ENCODE results near the gene MED31. TPM values are rescaled to one million over a fixed set of nuclear protein-coding genes. Genes with fewer than 3 reads are reported as not detected.
"Not testable (repeated sequence)": the region's sequence is repeated elsewhere in the genome, so short reads cannot be mapped to it uniquely, and the experiment has no call there.

MED31 gene
- total RNA-seq, 4 donors from 2014 or later, result 5.5 to 18.9 (median 12.5) TPM

DNA sequence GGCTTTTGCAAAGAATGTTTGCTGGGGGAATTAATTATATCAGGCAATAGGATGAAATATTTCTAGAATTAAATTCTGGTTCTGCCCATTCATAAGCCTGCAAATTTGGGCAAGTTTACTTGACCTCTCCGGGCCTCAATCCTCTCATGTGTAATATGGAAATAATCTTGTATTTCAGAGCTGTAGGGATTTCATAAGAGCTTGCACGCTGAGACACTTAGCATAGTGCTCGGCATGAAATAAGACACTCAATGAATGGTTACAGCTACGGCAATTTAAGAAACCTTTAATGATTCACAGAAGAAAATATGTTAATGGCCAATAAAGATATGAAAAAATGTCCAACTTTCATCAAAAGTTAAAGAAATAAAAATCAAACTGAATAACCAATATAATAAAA is 54.5 kb downstream of the MED31 start:
- no peak overlapping the region for H3K27ac ChIP-seq
- no peaks in the 10 kb centered on the region for H3K9me3 ChIP-seq
- peaks cover 0 to 96% (median 21%) of the 10 kb centered on the region in 3 donors for H3K36me3 ChIP-seq
- intact Hi-C loops (cut with DNase I), result no loop called here
- no peak overlapping the region for H3K4me3 ChIP-seq
- DNase-seq, result no peak
- H3K27me3 ChIP-seq, result no peaks in the 10 kb centered on the region
- 93 to 98% methylated on average over 4 of the region's 4 CpGs for WGBS, 2 donors
- peaks cover 0 to 24% (median 11%) of the 10 kb centered on the region in 3 donors for H3K4me1 ChIP-seq
- no peak for TF ChIP-seq POLR2A (IDR thresholded peaks at IDR 0.05)
- TF ChIP-seq, protein P1, sequence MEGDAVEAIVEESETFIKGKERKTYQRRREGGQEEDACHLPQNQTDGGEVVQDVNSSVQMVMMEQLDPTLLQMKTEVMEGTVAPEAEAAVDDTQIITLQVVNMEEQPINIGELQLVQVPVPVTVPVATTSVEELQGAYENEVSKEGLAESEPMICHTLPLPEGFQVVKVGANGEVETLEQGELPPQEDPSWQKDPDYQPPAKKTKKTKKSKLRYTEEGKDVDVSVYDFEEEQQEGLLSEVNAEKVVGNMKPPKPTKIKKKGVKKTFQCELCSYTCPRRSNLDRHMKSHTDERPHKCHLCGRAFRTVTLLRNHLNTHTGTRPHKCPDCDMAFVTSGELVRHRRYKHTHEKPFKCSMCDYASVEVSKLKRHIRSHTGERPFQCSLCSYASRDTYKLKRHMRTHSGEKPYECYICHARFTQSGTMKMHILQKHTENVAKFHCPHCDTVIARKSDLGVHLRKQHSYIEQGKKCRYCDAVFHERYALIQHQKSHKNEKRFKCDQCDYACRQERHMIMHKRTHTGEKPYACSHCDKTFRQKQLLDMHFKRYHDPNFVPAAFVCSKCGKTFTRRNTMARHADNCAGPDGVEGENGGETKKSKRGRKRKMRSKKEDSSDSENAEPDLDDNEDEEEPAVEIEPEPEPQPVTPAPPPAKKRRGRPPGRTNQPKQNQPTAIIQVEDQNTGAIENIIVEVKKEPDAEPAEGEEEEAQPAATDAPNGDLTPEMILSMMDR (IDR thresholded peaks at IDR 0.05), result no peak

DNA sequence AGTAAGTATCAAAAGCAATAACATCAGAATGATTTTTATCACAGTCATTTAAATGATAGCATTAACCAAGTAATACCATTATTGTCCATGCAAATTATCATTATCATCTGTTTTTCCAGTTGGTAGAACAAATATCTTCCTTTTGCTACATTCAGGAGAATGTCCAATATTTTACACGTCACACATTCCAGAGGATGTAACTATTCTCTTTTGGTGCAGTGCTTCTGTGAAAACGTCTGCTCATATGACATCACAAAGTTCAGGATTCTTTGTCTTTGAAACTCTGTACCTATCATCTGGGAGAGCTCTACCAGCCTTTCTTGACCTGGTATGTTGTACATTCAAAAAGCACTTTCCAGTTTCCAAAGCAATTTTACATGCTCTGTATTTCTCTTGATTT is 54.9 kb downstream of the MED31 start:
- DNase-seq, result no peak
- TF ChIP-seq POLR2A (IDR thresholded peaks at IDR 0.05), result no peak
- TF ChIP-seq, protein P1 (IDR thresholded peaks at IDR 0.05), result no peak
- Histone ChIP-seq H3K27me3 (no peaks in the 10 kb centered on the region), H3K9me3 (no peaks in the 10 kb centered on the region), H3K4me1 (peaks cover 0 to 27% (median 13%) of the 10 kb centered on the region in 3 donors), H3K27ac (no peak overlapping the region), H3K4me3 (no peak overlapping the region), H3K36me3 (peaks cover 0 to 99% (median 21%) of the 10 kb centered on the region in 3 donors)
- WGBS, 2 donors, result 75 to 80% methylated on average over 2 of the region's 2 CpGs
- intact Hi-C loops (cut with DNase I), result no loop called here

DNA sequence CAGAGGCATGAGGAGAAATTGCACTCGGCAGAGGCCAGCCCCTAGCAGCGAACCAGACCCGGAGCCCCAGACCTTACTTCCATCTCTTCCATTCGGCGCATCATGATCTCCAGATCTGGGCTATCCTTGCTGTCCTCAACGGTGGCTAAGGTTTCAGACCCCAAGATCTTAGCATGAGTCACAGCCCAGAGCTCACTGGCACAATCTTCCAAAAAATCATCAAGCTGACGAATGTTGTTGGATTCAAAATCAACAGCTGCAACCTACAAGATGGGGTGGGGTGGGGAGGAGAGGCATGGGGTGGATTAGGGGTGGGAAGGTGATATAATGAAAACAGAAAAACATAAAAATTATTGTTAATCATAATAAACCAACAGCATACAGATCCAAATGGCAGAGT is 55.3 kb downstream of the MED31 start:
- H3K4me3 ChIP-seq, result no peak overlapping the region
- WGBS, 2 donors, result 73 to 93% methylated on average over 3 to 7 of the region's 7 CpGs
- H3K27me3 ChIP-seq, result no peaks in the 10 kb centered on the region
- H3K9me3 ChIP-seq, result no peaks in the 10 kb centered on the region
- H3K4me1 ChIP-seq, result peaks cover 0 to 27% (median 13%) of the 10 kb centered on the region in 3 donors
- peaks cover 0 to 97% (median 21%) of the 10 kb centered on the region in 3 donors for H3K36me3 ChIP-seq
- no peak for DNase-seq
- intact Hi-C loops (cut with DNase I), result no loop called here
- TF ChIP-seq, protein P1 (IDR thresholded peaks at IDR 0.05), result no peak
- no peak for TF ChIP-seq POLR2A (IDR thresholded peaks at IDR 0.05)
- no peak overlapping the region for H3K27ac ChIP-seq

DNA sequence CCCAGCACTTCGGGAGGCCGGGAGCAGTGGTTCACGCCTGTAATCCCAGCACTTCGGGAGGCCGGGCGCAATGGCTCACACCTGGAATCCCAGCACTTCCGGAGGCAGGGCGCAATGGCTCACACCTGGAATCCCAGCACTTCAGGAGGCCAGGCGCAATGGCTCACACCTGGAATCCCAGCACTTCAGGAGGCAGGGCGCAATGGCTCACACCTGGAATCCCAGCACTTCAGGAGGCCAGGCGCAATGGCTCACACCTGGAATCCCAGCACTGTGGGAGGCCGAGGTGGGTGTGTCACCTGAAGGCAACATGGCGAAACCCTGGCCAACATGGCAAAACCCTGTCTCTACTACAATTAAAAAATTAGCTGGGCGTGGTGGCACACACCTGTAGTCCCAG is 58.0 kb downstream of the MED31 start:
- intact Hi-C loops (cut with DNase I); H3K27ac ChIP-seq; DNase-seq; H3K9me3 ChIP-seq; H3K4me3 ChIP-seq; H3K27me3 ChIP-seq: not testable (repeated sequence)
- Histone ChIP-seq H3K4me1 (peaks cover 0 to 11% (median 3%) of the 10 kb centered on the region in 3 donors), H3K36me3 (peaks cover 0 to 97% (median 21%) of the 10 kb centered on the region in 3 donors)
- 87 to 100% methylated on average over 6 to 13 of the region's 14 CpGs for WGBS, 2 donors

Small RNA genes within 50 kb of the gene (small RNA-seq; reads per million reads assigned to genes)
- gene MIR4520-1, result 0.42 to 1.1 (median 0.77) reads per million in 4 donors
- gene RNA5SP435, result 0.42 to 3.6 (median 2.4) reads per million in 4 donors

Other genes with a start within 250 kb of the MED31 start
- not detected for gene AIPL1, start 216.5 kb downstream of the MED31 start, total RNA-seq
- 1 to 10 TPM; 3.6 to 7.2 (median 5.2) TPM for gene PIMREG, start 207.2 kb downstream of the MED31 start, total RNA-seq
- gene PITPNM3, start 95.0 kb downstream of the MED31 start, total RNA-seq, result 10 to 100 TPM; 14.0 to 33.4 (median 21.5) TPM
- 10 to 100 TPM in 3 of 4 donors, 1 to 10 TPM in 1; 8.1 to 17.4 (median 11.4) TPM for gene KIAA0753, start 10.9 kb downstream of the MED31 start, total RNA-seq
- gene TXNDC17, start 10.5 kb downstream of the MED31 start, total RNA-seq, result 100 to 1,000 TPM; 446 to 796 (median 696) TPM
- 1 to 10 TPM in 1 of 4 donors, under 1 TPM in 2, not detected in 1; 0.27 to 1.5 (median 0.57) TPM for gene C17orf100, start 157 bp upstream of the MED31 start, total RNA-seq
- 1 to 10 TPM in 2 of 4 donors, under 1 TPM in 2; 0.29 to 2.3 (median 1.3) TPM for gene SLC13A5, start 61.8 kb upstream of the MED31 start, total RNA-seq
- gene XAF1, start 104.4 kb upstream of the MED31 start, total RNA-seq, result 10 to 100 TPM in 3 of 4 donors, 1 to 10 TPM in 1; 6.9 to 24.0 (median 15.5) TPM
- gene FBXO39, start 124.6 kb upstream of the MED31 start, total RNA-seq, result 1 to 10 TPM in 3 of 4 donors, under 1 TPM in 1; 0.48 to 2.9 (median 1.9) TPM
- not detected for gene TEKT1, start 180.1 kb upstream of the MED31 start, total RNA-seq

Data from esophagus squamous epithelium (tissue), 5 donors.